GM18526 (cell line): ENCODE data around the gene SIK3.

Source experiments
- POLR2A ChIP-seq: IDR thresholded peaks from 3 replicates; pipeline ENCODE4 v1.6.1; 2011; ENCODE audit not compliant: insufficient read length; ENCODE audit errors: extremely low read depth

SIK3 gene

DNA sequence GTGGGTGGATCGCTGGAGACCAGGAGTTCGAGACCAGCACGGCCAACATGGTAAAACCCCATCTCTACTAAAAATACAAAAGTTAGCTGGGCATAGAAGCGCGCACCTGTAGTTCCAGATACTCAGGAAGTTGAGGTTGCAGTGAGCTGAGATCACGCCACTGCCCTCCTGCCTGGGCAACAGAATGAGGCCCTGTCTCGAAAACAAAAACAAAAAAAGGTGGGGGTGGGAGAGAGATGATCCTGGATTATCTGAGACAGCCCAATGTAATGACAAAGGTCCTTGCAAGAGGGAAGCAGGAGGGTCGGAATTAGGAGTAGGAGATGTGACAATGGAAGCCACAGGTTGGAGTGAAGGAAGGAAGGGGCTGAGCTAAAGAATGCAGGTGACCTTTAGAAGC, 173.2 kb downstream of the SIK3 start:
- no peak for TF ChIP-seq POLR2A

DNA sequence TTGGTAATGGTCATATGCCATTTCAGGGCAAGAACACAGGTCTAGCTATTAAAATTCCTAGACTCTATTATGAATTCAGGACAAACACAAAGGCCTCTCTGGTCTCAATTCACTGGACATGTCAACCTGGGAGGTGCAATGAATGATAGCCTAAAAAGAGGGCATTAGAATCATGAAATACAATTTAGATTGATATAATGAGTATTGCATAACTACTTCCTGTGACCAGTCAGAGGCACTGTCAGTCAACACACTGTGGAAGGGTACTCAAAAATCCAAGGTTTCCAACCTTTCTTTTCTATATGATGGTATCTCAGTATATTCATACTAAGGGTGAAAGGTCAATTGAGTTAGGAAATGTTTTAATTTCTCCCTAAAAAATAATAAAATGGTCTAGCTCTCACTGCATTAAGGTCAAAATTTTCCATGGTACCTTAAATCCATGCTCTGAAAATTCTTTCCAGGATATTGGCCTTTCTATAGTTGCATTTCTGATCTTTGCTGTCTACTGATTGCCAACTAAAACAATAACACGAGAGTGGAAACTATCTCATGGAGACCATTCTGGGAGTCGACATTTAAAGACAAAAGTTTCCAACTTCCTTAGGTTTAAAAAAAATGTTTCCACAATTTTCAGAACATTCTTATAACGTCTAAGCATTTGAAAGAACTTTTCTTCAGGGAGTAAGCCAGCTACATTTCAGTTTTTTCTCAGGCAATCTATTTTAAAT, 179.1 kb downstream of the SIK3 start:
- no peak for TF ChIP-seq POLR2A

- TF ChIP-seq POLR2A: no peak
Observed at GRCh38 chr11:116917632-116918031, 180.6 kb downstream of the SIK3 start.

GRCh38 chr11:116916886-116917285, 181.3 kb downstream of the SIK3 start:
- TF ChIP-seq POLR2A: no peak

- no peak for TF ChIP-seq POLR2A
Observed at GRCh38 chr11:116916052-116916451, 182.2 kb downstream of the SIK3 start.

- TF ChIP-seq POLR2A: no peak
Observed at GRCh38 chr11:116913000-116913399, 185.2 kb downstream of the SIK3 start.

DNA sequence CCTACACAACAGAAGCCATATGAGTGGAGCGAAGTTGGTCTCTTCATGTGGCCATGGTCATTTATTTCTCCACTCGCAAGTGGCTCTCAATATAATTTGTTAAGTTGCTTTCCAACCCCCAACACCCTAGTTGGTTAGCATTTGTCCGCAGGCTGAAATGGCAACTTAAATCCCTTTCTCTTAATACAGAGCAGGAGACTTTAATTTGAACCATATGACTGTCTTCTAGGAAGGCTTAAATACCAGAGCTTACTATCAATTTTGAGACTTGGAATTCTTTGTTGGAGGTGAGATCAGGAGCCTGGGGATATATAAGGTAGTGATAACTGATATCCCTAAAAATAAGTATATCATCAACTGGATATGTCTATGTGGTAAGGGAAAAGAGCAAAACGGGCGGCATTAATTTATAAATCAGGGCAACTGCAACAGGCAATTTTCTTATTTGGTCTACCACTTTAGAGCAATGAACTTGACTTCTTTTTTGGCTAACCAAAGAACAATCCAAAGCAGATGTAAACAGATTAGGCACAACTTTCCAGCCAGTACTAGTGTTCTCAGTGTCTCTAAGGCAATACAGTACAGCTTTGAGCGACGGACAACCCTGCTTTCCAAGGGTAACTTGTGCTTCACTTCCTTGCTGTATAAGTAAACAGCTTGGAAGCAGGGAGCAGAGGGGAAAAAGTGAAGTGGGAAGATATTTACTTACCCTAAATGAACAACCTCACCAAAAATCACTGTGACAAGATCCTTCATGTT, 186.1 kb downstream of the SIK3 start:
- TF ChIP-seq POLR2A: no peak

DNA sequence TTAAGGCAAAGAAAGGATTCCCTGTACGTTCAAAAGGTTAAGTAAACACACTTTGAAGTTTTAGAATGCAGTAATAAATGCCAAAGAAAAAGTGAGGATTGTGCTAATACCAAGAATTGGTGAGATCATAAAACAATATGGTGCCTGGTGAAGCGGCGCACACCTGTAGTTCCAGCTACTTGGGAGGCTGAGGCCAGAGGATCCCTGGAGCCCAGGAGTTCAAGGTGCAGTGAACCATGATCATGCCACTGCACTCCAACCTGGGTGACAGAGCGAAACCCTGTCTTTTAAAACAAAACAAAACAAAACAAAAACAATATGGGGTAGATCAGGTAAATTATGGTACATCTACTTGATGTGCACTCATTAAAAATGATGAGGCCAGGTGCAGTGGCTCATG, 187.4 kb downstream of the SIK3 start:
- TF ChIP-seq POLR2A: no peak

DNA sequence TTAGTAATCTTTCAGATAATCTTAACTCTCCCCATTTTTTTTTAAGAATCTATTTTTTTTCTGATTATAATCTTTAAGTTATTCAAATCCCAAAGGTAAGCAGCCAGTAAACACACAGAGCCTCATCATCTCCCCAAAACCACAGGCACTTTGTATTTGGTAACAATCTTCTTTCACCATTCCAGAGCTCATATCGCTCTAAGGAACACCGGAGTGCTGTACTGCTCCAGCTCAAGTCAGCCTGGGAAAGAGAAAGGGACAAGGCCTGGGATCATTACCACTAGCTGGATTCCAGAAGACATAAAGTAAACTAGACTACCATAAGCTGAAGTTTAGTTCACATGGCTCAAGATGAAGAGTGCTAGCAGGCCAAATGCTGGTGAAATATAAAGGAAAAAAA, 187.8 kb downstream of the SIK3 start:
- no peak for TF ChIP-seq POLR2A

- no peak for TF ChIP-seq POLR2A
Observed at GRCh38 chr11:116909245-116909644, 189.0 kb downstream of the SIK3 start.

DNA sequence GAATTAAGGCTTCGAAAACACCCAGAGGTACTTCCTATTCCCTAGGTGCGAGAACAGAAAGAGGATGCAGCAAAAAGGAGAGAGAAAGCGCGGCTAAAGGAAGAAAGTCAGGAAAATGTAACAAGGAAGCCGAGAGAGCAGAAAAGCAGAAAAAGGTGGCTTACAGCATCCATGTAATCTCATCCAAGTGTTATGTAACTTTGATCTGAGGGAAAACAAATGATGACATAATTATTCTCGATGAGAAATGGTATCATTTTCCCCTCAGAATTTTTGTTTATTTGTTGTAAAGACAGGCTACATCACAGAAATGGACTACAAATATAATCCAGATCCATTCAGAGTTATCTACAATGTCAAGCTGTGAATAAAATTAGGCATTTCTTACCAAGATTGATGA, 191.7 kb downstream of the SIK3 start:
- no peak for TF ChIP-seq POLR2A

GRCh38 chr11:116903090-116903489, 195.1 kb downstream of the SIK3 start:
- no peak for TF ChIP-seq POLR2A

DNA sequence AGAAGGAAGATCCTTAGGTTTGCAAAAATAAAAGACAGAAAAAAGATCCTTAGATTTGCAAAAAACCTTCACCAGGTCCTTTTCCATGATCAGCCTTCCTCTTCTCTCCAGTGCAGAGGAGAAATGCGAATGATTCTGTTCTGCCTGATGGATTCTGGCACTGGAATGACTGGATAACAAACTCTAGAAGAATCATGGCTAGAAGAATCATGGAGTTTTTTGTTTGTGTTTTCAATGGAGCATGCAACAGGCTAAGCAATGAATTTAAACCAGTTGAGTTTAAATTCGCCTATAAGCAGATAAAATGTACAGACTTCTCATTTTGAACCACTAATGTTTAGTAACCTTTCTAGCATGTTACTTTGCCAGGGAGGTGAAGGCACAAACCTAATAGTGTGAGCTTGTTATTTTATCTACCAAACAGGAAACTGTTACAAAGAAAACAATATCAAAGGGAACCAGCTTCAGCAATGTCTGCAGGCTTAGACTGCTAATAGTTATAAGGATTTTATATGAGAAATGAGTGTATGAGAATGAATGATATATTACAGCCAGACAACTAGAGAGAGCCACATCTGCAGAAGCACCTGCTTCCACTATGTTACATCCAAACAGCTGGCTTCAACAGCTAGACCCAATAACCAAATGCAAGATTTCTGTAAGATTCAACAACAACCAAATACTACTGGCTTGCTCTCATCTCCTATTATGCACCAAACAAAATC, 196.1 kb downstream of the SIK3 start:
- no peak for TF ChIP-seq POLR2A

GRCh38 chr11:116901211-116901610, 197.0 kb downstream of the SIK3 start:
- no peak for TF ChIP-seq POLR2A

GRCh38 chr11:116896211-116896610, 202.0 kb downstream of the SIK3 start:
- no peak for TF ChIP-seq POLR2A
